Dermis blood vessel endothelial cell (primary cell): Measurements from ENCODE around the gene NPB. TPM values are rescaled to one million over a fixed set of nuclear protein-coding genes. Genes with fewer than 3 reads are reported as not detected.

Experiments
- DNase-seq: peaks from one replicate; pipeline ENCODE4 v3.0.0; 2010
- total RNA-seq: library from RNA; depleted of rRNA; stranded (reverse); fragments of >200 nt; gene quantifications from 2 replicates; pipeline ENCODE4 v1.2.3, GENCODE V29; 2014

NPB gene
- total RNA-seq, 1 donor from 2014 or later: not detected

- peak; percentile 87 for DNase-seq
These were observed 24.6 kb downstream of the NPB start for GRCh38 chr17:81926451-81927151.

- peak; percentile 25 for DNase-seq
These were observed 25.2 kb downstream of the NPB start for GRCh38 chr17:81927152-81927652.

GRCh38 chr17:81927653-81928543 lies 25.9 kb downstream of the NPB start, which contains the start of gene MAFG:
Gene MAFG (minus strand): TSS chr17:81927735. CDS start chr17:81923185, 4,550 bp downstream.
- peak; percentile 97 for DNase-seq

GRCh38 chr17:81928544-81929252 lies 26.7 kb downstream of the NPB start:
- DNase-seq: no peak

- DNase-seq: no peak
These were observed 27.5 kb downstream of the NPB start for GRCh38 chr17:81929253-81930141.

- peak; percentile 21 for DNase-seq
These were observed 28.4 kb downstream of the NPB start for GRCh38 chr17:81930142-81931125.

GRCh38 chr17:81931189-81931556 lies 29.1 kb downstream of the NPB start:
- DNase-seq: no peak

- DNase-seq: no peak
These were observed 29.7 kb downstream of the NPB start for GRCh38 chr17:81931557-81932332.

- no peak for DNase-seq
These were observed 30.4 kb downstream of the NPB start for GRCh38 chr17:81932333-81932983.

- DNase-seq: no peak
These were observed 31.2 kb downstream of the NPB start for GRCh38 chr17:81933178-81933699.

- no peak for DNase-seq
These were observed 32.2 kb downstream of the NPB start for GRCh38 chr17:81934098-81934757.

GRCh38 chr17:81934850-81935708 lies 33.0 kb downstream of the NPB start:
- no peak for DNase-seq

- no peak for DNase-seq
These were observed 33.7 kb downstream of the NPB start for GRCh38 chr17:81935709-81936084.

GRCh38 chr17:81939218-81939617 lies 37.2 kb downstream of the NPB start:
- DNase-seq: no peak

- DNase-seq: no peak
These were observed 37.9 kb downstream of the NPB start for GRCh38 chr17:81939881-81940385.

GRCh38 chr17:81940538-81941483 lies 38.8 kb downstream of the NPB start:
- no peak for DNase-seq
